ENCODE results near the gene NDUFB2. TPM values are rescaled to one million over a fixed set of nuclear protein-coding genes. Genes with fewer than 3 reads are reported as not detected.

NDUFB2 gene
- total and polyA plus RNA-seq, 2 donors (not counting 3 experiments of a cell fraction or from before 2014, with no cell fraction given) = 197 to 1,075 TPM

DNA sequence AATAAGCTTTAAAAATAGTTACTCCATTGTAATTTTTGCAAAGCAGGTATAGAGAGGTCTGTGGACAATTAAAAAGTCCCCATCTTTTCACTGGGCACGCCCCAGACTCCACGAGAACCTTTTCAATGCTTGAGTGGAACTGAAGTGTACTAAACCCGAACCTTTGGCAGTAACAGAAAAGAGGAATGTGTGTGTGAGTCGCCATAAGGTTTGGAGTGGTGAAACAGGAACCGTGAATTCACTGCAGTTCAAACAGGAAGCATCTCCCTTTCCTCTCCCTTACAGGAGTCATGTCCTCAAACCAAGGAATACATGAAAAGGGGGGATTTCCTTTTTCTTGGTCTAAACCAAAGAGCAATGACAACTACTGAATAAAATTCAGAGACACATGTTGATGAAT is 23.2 kb downstream of the NDUFB2 start:
- intact Hi-C loops (cut with micrococcal nuclease) = no loop called here
- no peaks in the 10 kb centered on the region for H3K9me1 ChIP-seq (replicated peaks; ENCODE audit: control insufficient read depth, extremely low read depth, insufficient read depth, low read length)
- H3K4me2 ChIP-seq (ENCODE audit: insufficient read depth, low read length) = peak overlapping the region; percentile 58
- H3K27me3 ChIP-seq (ENCODE audit: control insufficient read depth in 2 of 2, insufficient read depth in 2 of 2, low read length in 2 of 2) = no peaks in the 10 kb centered on the region
- no peak overlapping the region for H3K27ac ChIP-seq (ENCODE audit: insufficient read depth, low read depth, low read length)
- POLR2A ChIA-PET = no interaction called here
- H4K20me1 ChIP-seq (replicated peaks; ENCODE audit: control insufficient read depth, extremely low read depth, insufficient read depth, low read length) = no peaks in the 10 kb centered on the region
- DNase-seq (ENCODE audit: low read depth, low spot score) (peak; percentile 56), FAIRE-seq (peak; percentile 63)
- CTCF ChIA-PET = no interaction called here
- H3K36me3 ChIP-seq (ENCODE audit: control insufficient read depth in 2 of 2, extremely low read depth in 1 of 2, insufficient read depth in 2 of 2, low read length in 2 of 2) = peaks cover 0 to 2% of the 10 kb centered on the region in 2 experiments
- peak overlapping the region; percentile 14 for H2AFZ ChIP-seq (ENCODE audit: low read depth, low read length)
- no peak overlapping the region for H3K4me3 ChIP-seq (replicated peaks in 1 of 3; ENCODE audit: insufficient read depth in 1 of 3, low read depth in 1 of 3, low read length in 3 of 3)
- H3K9me3 ChIP-seq (replicated peaks; ENCODE audit: control insufficient read depth, insufficient read depth, low read length) = no peaks in the 10 kb centered on the region
- no peaks in the 10 kb centered on the region for H3K79me2 ChIP-seq (ENCODE audit: control insufficient read depth, insufficient read depth, low read length)
- BruUV-seq (replicated peaks) = no TSS peak
- peaks cover 8% of the 10 kb centered on the region for H3K4me1 ChIP-seq (ENCODE audit: control insufficient read depth, extremely low read depth, insufficient read depth, low read length)
- TF ChIP-seq FOS (IDR thresholded peaks at IDR 0.05; ENCODE audit: borderline replicate concordance, insufficient read depth, low read length) = no peak
- TF ChIP-seq JUN (IDR thresholded peaks at IDR 0.05; ENCODE audit: borderline replicate concordance, insufficient read depth, insufficient read length, low read depth) = no peak
- TF ChIP-seq GATA2 (IDR thresholded peaks at IDR 0.05; ENCODE audit: insufficient read depth, insufficient read length, low read depth, low read length) = no peak
- TF ChIP-seq MYC (IDR thresholded peaks at IDR 0.05; ENCODE audit: low read depth, low read length) = no peak
- TF ChIP-seq EZH2 (IDR thresholded peaks at IDR 0.05; ENCODE audit: borderline replicate concordance, low read depth, low read length, severe bottlenecking) = no peak
- TF ChIP-seq, protein P1, sequence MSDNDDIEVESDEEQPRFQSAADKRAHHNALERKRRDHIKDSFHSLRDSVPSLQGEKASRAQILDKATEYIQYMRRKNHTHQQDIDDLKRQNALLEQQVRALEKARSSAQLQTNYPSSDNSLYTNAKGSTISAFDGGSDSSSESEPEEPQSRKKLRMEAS (IDR thresholded peaks at IDR 0.05; ENCODE audit: insufficient read depth, insufficient read length) = no peak
- dilution Hi-C loops (cut with MboI; ENCODE audit: extremely low pct_ligation_motif_present, low sequenced_read_pairs) = no loop called here
- no peak overlapping the region for H3K9ac ChIP-seq (replicated peaks; ENCODE audit: extremely low read depth, insufficient read depth, low read length)

DNA sequence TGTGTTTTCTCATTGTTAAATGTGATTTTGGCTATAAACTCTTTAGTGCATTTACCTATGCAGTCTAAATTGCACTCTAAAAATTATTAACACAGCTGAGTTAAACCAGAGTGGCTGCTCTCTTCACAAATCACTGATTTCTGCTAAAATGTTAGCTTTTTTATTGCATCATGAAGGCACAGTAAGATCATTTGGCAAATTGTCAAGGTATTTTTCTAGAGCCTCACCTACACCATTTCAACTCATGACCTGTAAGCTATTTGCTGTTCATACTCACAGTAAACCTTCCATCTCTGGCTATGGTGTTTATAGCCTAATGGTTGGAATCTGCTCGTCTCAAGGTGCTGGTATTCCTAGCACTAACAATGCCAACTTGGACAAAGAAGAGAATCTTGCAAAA is 25.7 kb downstream of the NDUFB2 start:
- no peak overlapping the region for H2AFZ ChIP-seq (ENCODE audit: low read depth, low read length)
- peaks cover 8% of the 10 kb centered on the region for H3K4me1 ChIP-seq (ENCODE audit: control insufficient read depth, extremely low read depth, insufficient read depth, low read length)
- CTCF ChIA-PET = interaction anchor here (2.0 kb wide), 1 partner anchor 811 kb away, joined by 8 read pairs; no protein-coding TSS in a partner anchor
- H3K27ac ChIP-seq (ENCODE audit: insufficient read depth, low read depth, low read length) = no peak overlapping the region
- no peak overlapping the region for H3K9ac ChIP-seq (replicated peaks; ENCODE audit: extremely low read depth, insufficient read depth, low read length)
- no peak for FAIRE-seq
- DNase-seq (ENCODE audit: low read depth, low spot score) = no peak
- no peaks in the 10 kb centered on the region for H3K36me3 ChIP-seq (ENCODE audit: control insufficient read depth in 2 of 2, extremely low read depth in 1 of 2, insufficient read depth in 2 of 2, low read length in 2 of 2)
- H3K9me1 ChIP-seq (replicated peaks; ENCODE audit: control insufficient read depth, extremely low read depth, insufficient read depth, low read length) = no peaks in the 10 kb centered on the region
- no peaks in the 10 kb centered on the region for H3K27me3 ChIP-seq (ENCODE audit: control insufficient read depth in 2 of 2, insufficient read depth in 2 of 2, low read length in 2 of 2)
- no TSS peak for BruUV-seq (replicated peaks)
- dilution Hi-C loops (cut with MboI; ENCODE audit: extremely low pct_ligation_motif_present, low sequenced_read_pairs) = no loop called here
- intact Hi-C loops (cut with micrococcal nuclease) = no loop called here
- POLR2A ChIA-PET = no interaction called here
- no peaks in the 10 kb centered on the region for H3K79me2 ChIP-seq (ENCODE audit: control insufficient read depth, insufficient read depth, low read length)
- H3K4me3 ChIP-seq (replicated peaks in 1 of 3; ENCODE audit: insufficient read depth in 1 of 3, low read depth in 1 of 3, low read length in 3 of 3) = no peak overlapping the region
- TF ChIP-seq FOS (IDR thresholded peaks at IDR 0.05; ENCODE audit: borderline replicate concordance, insufficient read depth, low read length) (no peak), EZH2 (IDR thresholded peaks at IDR 0.05; ENCODE audit: borderline replicate concordance, low read depth, low read length, severe bottlenecking) (no peak), JUN (IDR thresholded peaks at IDR 0.05; ENCODE audit: borderline replicate concordance, insufficient read depth, insufficient read length, low read depth) (no peak), POLR2AphosphoS5 (IDR thresholded peaks at IDR 0.05; ENCODE audit: insufficient read depth, low read depth, low read length) (no peak), GATA2 (IDR thresholded peaks at IDR 0.05; ENCODE audit: insufficient read depth, insufficient read length, low read depth, low read length) (no peak), POLR2A (IDR thresholded peaks at IDR 0.05; ENCODE audit: low read depth, low read length) (no peak), MYC (IDR thresholded peaks at IDR 0.05; ENCODE audit: low read depth, low read length) (no peak)
- TF ChIP-seq, protein P2, sequence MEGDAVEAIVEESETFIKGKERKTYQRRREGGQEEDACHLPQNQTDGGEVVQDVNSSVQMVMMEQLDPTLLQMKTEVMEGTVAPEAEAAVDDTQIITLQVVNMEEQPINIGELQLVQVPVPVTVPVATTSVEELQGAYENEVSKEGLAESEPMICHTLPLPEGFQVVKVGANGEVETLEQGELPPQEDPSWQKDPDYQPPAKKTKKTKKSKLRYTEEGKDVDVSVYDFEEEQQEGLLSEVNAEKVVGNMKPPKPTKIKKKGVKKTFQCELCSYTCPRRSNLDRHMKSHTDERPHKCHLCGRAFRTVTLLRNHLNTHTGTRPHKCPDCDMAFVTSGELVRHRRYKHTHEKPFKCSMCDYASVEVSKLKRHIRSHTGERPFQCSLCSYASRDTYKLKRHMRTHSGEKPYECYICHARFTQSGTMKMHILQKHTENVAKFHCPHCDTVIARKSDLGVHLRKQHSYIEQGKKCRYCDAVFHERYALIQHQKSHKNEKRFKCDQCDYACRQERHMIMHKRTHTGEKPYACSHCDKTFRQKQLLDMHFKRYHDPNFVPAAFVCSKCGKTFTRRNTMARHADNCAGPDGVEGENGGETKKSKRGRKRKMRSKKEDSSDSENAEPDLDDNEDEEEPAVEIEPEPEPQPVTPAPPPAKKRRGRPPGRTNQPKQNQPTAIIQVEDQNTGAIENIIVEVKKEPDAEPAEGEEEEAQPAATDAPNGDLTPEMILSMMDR (IDR thresholded peaks at IDR 0.05; ENCODE audit: extremely low read depth in 1 of 2, insufficient read depth in 1 of 2, low read depth in 1 of 2, low read length in 2 of 2) = no peak
- TF ChIP-seq, protein P1 (IDR thresholded peaks at IDR 0.05; ENCODE audit: insufficient read depth, insufficient read length) = no peak
- no peak overlapping the region for H3K4me2 ChIP-seq (ENCODE audit: insufficient read depth, low read length)
- no peaks in the 10 kb centered on the region for H3K9me3 ChIP-seq (replicated peaks; ENCODE audit: control insufficient read depth, insufficient read depth, low read length)
- H4K20me1 ChIP-seq (replicated peaks; ENCODE audit: control insufficient read depth, extremely low read depth, insufficient read depth, low read length) = no peaks in the 10 kb centered on the region
